ENCODE data around the gene SPNS3.

The SPNS3 gene

DNA sequence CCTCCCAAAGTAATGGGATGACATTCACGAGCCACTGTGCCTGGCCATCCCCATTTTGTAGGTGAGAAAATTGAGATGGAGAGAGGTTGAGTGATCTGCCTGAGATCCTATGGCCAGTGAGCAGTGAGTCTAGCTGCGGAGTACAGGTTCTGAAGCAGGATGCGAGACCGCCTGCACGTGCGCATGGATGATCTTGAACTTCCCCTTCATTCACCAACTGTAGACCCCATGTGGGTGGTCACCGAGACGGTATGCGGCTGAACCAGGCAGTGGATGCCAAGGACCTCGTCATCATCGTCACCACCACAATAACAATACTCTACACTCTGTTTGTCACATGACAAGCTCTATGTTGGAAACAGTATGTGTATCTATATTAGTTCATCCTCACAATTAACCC is 6.2 kb upstream of the SPNS3 start:
- DNase-seq, result no peak

DNA sequence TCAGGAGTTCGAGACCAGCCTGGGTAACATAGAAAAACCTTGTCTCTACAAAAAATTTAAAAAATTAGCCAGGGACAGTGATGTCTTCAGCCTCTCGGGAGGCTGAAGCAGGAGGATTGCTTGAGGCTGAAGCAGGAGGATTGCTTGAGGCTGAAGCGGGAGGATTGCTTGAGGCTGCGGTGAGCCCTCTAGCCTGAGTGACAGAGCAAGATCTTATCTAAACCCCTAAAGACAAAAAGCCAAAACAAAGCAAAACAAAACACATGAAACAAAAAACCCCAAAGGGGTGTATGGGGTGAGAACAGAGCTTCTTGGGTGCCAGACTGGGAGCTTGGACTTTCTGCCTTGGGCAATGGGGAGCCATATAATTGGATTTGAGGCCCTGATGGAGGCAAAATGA is 2.6 kb downstream of the SPNS3 start:
- DNase-seq, result no peak

DNA sequence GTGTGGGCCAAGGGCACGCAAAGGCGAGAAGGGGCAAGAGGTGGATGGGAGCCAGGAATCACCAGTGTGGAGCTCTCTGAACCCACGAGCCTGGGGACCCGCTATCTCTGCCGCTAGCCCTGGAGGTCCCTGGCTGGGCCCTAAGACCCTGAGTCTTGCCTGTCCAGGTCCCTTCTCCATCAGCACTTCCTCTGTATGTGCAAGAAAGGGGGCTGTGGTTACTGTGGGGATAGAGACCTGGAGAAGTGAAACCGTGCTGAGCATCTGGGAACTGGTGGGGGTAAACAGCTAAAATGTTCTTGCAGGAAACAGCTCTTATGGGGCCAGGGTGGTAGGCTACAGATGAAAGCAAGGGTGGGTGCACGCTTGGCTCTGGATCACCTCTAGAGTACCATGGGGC is 3.1 kb downstream of the SPNS3 start:
- DNase-seq, result no peak

DNA sequence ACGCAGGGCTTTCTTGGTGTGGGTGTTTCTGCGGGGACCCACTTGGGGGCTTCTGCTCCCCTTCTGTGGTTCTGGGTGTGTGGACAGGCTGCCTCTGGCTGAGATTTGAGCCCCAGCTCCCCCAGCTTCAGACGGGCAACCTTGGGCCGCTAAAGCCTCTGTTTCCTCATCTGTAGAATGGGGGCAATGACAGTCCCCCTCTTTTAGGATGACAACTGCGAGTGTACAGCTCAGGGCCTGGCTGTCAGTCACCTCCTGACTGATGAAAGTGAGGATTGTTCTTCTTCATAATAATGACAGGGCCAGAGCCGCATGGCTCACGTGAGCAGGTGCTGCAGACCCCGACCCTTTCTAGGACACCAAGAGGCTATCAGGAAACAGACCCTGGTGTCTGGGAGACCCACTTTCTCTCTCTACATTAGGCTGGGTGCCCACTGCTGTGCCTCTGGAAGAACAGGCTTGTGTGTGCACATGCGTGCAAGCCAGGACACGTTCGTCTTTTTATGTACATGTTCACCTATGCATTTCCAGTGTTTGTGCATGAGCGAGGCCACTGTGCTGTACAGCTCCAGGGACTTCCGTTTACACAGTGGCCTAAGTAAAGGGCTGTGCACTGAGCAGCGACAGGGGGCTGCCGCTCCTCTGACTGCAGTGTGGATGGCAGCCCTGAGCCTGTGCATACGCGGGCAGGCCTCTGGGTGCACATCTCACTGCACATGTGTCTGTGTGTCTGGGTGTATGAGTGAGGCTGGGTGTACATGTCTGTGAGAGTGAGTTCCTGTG is 4.6 kb downstream of the SPNS3 start:
- no peak for DNase-seq

DNA sequence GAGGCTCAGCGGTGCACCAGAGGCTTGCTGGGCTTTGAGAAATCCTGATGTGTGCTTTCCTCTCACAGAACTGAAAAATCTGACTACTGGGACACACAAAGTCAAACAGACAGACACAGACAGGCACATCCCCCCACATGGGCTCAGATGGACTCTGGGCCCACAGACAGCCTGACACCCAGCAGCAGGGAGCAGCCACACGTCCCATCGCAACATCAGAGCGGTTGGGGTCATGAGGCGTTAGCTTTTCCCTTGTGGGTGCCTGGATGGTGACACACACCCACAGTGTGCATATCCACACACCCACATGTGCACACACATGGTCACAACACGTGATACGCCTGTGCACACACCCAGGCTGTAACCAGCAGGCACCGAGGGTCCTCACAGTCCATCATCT is 6.3 kb downstream of the SPNS3 start:
- no peak for DNase-seq

DNA sequence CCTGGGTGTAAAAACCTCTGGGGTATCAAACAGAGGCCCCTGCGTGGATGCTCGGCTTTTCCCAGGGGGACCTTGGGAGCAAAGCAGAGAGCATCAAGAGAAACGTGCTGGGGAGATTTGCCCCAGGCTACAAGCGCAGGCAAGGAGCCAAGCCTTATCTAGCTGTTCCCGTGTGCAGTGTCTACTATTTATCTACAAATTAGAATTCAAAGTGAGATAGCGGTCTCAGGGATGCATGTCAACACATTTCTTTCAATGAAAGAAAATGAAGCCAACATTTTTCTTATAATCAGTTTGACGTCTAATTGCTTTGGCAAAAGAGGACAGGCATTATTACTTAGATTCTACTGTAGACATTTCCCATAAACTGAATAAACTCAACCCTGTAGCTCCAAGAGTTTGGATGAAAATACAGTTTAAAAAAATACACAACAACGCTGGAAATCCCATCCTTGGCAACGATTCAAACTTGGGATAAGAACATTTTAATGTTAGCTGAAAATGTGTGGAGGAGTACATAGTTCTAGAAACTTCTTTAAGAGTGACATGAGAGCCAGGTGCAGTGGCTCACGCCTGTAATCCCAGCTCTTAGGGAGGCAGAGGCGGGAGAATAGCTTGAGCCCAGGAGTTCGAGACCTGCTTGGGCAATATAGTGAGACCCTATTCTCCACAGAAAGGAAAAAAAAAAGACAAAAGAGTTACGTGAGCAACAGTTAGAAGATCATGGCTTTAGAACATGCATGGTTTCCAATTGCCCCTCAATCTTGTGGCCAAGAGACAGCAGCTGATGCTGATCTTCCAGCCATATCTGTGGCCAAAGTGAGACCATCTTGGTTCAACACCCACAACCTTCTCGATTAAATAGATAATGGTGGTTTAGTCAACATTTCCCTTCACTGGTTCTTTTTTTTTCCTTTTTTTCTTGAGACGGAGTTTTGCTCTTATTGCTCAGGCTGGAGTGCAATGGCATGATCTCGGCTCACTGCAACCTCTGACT is 7.2 kb downstream of the SPNS3 start:
- no peak for DNase-seq

DNA sequence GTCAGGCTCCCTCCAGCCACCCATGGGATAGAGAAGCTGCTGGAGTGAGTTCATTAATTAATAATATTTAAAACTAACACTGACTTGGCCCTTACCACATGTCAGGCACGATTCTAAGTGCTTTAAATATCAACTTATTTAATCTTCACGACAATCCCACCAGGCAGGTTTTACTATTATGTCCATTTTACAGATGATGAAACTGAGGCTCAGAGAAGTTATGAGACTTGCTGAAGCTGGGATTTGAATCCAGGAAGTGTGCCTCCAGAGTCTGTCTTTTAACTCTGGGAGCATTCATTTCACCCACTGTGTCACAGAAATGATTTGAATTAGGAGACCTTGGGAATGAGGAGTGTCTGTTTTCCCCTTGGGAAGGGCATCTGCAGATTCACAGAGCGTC is 8.8 kb downstream of the SPNS3 start:
- DNase-seq, result no peak

DNA sequence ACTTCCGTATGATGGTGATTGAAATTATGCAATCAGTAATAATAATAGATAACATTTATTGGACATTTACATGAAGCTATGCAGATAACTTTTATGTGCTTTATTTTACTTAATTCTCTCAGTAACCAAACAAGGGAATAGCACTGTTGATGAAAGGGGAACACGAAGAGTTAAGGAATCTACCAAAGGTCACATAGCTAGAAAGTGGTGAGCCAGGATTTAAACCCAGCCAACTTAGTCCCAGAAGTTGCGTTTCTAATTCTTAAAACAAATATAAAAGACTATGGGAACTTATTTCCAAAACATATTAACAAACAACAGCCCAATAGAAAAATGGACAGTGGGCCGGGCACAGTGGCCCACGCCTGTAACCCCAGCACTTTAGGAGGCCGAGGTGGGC is 9.7 kb downstream of the SPNS3 start:
- DNase-seq, result no peak

DNA sequence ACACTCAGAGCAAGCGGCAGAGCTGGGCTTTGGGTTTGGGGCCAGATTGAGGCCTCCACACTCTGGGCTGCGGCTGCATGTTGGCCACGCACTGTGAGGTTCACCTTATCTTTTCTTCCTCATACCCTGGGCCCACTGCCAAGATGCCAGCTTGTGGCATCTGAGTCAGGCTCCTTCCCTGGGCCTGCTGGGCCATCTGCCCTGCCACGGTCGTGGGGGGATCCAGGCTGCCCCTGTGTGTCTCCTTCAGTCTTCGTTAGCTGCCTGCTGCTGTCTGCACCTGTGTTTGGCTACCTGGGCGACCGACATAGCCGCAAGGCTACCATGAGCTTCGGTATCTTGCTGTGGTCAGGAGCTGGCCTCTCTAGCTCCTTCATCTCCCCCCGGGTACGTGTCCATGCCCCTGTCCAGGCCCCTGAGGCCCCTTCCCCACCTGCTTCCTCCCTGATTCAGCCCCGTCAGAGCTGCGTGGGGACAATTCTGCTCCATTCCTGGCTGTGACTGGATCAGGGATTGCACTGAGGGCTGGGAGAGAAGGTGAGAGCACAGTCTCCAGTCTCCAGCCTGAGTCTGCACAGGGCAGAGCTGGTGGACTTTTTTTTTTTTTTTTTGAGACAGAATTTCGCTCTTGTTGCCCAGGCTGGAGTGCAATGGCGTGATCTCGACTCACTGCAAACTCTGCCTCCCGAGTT is 11.2 kb downstream of the SPNS3 start:
- DNase-seq, result no peak

DNA sequence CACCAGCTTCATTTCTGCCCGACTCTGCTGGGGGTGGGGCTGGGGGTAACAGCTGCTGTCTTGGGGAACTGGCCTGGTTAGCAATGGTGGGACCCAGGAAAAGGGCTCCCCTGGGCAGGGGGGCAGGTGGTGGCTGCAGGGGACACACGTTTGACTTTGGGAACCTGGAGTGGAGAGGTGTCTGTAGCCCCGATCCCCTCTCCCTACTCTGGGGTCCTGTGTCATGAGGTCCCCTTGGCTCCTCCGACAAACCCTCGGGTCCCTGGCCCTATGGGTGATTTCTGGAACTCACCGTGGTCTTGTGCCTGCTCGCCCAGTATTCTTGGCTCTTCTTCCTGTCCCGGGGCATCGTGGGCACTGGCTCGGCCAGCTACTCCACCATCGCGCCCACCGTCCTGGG is 12.0 kb downstream of the SPNS3 start:
- no peak for DNase-seq

DNA sequence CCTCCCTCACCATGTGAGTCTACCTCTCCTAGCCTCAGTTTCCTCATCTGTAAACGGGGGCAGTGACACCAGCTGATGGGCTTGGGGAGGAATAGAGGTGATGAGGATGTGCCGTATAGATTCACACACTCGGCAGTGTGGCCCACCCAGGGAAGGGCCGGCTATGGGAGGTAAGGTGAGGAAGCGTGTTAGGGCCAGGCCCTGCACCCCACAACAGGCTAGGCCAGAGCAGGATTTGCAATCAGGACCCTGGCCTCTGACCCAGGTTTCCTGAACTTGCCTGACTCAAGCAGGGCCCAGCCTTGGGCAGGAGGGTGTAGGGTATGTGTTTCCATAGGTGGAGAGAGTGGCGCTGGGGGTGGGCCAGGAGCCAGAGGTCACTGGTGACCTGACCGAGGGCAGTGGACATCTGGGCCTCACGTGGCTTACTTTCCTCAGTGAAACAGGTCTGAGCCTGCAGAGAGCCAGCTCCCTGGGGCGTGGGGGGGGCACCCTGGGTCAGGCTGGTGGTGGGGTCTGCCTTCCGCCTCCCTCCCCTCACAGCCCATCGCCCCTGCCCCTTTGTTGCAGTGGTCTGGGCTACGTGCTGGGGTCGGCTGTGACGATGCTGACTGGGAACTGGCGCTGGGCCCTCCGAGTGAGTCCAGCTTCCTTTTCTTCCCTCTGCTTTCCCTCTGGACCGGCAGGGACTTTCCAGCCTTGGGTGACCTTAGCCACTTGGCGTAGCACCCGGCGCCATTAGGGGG is 12.8 kb downstream of the SPNS3 start:
- no peak for DNase-seq

DNA sequence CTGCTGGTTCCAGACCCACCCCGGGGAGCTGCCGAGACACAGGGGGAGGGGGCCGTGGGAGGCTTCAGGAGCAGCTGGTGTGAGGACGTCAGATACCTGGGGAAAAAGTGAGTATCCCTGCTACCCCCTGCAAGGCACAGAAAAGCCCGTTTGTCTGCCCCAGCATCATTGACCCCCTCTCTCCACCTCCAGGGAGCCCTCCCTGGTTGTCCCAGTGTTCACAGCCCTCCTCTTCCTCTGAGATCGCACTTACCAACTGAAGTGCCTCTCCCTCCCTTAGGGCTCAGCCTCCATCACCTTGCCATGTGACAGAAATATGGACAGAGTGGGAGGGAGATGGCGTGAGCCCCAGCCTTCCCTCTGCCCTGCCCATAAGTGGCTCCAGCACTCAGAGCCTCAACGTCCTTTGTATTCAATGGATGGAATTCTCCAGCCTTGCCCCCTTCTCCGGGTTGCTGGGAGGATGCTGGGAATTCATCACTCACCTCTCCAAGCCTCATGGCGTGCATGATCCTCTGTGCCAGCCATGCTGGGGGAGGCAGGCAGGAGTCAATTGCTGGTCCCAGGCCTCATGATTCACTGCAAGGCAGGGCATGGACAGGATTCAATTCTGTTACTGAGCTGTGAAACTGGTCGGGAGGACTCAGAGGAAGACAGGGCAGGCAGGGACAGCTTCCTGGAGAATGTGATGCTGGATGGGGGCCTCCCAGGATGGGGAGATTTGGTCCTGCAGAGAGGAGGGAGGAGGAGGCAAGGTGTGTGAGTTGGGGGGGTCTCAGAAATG is 14.6 kb downstream of the SPNS3 start:
- DNase-seq, result no peak

DNA sequence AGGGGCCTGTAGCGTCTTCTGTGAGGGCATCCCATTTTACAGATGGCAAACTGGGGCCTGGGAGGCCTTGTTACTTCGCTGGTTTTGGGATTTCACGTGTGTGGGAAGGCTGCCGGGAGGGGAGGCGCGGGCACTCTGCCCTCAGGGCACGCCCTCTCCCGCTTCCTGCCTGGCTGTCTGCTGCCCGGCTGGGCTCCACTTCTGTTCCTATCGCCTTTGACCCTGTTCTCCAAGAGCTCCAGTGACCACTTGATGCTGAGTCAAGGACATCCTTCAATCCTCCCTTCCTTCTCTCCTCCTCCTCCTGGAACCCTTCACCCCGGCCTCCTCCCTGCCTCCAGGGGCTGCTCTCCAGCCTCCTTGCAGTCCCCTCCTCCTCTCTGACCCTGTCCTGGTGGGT is 16.0 kb downstream of the SPNS3 start:
- DNase-seq, result no peak

DNA sequence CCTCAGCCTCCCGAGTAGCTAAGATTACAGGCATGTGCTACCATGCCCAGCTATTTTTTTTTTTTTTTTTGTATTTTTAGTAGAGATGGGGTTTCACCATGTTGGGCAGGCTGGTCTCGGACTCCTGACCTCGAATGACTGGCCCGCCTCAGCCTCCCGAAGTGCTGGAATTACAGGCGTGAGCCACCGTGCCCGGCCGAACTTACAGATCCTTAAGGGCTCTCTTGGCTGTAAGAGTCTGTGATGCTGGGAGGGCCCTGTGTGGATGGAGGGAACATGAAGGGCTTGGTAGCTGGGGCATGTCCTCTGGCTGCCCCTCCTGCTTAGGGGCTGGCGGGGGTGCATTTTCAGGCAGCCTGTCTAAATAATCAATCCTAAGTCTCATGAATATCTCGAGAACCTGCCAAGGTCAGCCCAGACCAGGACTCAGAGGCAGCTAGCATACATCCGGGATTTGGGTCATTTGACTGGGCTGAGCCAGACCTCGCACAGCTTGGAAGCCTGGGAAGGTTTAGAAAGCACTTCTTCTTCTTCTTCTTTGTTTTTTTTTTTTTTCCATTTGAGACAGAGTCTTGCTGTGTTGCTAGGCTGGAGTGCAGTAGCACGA is 17.1 kb downstream of the SPNS3 start:
- DNase-seq, result no peak

DNA sequence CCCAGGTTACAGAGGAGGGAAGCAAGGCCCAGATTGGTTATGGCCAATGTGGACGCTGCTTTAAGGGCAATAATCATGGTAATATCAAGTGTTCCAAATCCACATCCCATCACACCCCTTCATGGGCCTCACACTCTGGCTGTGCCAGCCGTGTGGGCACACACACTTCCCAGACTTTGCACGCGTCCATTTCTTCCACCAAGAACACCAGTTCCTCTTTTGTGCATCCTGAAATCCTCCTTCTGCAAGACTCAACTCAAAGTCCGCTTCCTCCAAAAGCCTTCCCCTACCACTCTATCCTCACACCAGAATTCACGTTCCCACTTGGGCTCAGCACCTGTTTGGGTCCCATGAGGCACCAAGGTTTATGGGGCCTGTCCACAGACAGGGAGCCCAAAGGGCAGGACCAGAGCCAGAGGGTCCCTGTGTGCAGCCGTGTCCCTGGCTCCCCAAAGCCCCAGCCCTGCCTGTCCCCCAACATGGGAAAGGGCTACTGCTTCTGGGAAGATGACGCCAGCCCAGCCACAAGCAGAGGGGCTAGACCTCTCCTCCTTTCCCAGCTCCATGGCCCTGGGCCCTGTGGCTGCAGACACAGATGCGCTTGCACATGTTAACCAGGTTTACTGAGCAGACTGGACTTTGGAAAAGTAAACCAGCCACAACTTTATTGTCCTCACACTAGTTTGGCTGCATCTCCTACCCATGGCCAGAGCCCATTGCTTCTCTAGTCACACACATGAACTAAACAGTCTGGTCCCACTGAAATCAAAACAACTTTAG is 20.3 kb downstream of the SPNS3 start:
- DNase-seq, result no peak

DNA sequence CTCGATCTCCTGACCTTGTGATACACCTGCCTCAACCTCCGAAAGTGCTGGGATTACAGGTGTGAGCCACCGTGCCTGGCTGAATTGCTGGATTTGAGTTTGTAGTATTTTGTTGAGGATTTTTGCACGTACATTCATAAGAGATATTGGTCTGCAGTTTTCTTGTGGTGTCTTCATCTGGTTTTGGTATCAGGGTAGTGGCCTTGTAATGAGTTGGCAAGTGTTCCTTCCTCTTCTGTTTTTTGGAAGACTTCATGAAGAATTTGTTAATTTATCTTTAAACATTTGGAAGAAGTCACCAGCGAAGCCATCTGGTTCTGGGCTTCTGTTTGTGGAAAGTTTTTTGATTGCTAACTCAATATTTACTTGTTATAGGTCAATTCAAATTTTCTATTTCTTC is 26.9 kb downstream of the SPNS3 start:
- DNase-seq, result no peak

DNA sequence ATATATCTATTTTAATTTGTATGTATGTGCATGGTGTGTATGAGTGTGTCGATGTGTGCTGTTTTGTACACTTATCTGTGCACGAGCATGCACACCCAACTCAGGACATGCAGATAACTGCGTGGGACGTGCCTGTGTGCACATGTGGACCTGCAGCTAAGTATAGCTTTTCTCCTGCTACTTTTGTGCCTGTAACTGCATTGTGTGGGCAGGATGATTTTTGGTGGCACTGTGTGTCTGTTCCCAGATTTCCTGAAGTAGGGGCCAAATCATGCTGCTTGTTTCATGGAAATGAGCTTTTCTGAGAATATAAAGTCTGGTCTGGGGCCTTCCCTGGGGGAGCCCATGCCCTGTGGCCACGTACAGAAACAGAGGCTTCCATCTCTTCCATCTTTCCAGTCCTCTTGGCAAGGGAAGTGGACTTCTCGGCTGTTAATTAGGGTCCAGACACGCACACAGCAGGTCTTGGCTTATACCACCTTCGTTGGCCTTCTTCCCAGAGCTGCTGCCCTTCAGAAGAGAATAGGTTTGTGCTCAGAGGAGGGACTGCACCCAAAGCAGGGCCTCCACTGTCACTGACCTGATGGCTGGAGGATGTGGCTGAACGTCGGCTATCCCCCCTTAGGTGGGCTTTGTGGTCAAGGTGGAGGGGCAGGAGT is 30.2 kb downstream of the SPNS3 start:
- DNase-seq, result no peak

DNA sequence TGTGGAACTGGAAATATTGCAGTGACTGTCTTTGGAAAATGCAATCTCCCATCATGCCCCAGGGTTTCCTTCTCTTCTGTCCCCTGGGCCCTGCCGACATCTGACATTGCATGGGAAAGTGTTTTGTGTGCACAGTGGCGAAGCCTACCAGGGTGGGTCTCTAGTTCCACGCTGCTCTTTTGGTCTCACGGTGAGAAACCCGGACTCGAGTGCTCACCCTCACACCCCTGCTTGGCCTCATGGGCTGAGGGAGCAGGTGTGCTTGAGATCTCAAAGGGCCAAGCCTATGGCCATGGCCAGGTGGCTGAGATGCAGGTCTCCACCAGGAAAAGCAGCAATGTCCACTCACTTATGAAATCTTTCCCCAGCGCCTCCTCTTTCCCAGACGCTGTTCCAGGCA is 32.0 kb downstream of the SPNS3 start:
- no peak for DNase-seq

DNA sequence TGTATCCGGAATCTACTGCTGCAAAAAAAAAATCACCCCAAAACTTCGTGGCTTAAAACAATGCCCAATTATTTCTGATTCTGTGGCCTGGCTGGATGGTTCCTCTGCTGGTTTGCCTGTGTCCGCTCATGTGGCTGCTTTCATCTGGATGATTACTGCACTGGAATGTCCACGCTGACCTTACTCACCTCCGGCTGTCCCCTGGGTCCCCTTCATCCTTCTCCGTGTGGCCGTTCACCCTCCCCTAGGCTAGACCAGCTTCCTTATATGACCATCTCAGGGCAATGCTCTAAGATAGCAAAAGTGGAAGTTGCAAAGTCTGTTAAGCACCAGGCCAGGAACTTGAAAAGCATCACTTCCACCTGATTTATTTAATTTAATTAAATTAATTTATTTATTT is 33.5 kb downstream of the SPNS3 start:
- no peak for DNase-seq

DNA sequence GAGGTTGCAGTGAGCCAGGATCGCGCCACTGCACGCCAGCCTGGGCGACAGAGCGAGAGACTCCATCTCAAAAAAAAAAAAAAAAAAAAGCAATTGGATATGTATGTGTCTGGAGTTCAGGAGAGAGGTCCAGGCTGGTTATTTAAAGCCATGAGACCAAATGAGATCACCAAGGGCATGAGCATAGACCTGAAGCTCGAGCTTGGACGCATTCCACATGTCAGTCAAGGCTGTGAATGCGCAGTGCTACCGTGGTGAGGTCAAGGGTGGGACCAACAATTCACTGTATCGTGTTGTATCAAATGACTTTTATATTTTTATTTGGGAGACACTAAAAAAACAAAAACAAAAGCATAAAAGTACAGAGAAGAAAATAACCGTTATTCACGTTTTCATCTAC is 35.8 kb downstream of the SPNS3 start:
- DNase-seq, result no peak
